SK-N-SH (cell line): ENCODE results near the gene RPA1. TPM values are rescaled to one million over a fixed set of nuclear protein-coding genes. Genes with fewer than 3 reads are reported as not detected.

Source experiments
- CTCF ChIA-PET: fragments of 300-600, 350-600 bp; formaldehyde crosslinking; extraction: SDS; loops from one replicate; lab custom pipeline; 2021; lab: Yijun Ruan, JAX
- POLR2A ChIA-PET: fragments of 350-600 bp; sonication (Branson Sonifier 250); formaldehyde crosslinking; extraction: SDS; loops from one replicate; lab custom pipeline; 2020; ENCODE audit warnings: antibody characterized with exemption, inconsistent platforms; lab: Yijun Ruan, JAX
- DNase-seq: peaks from one replicate; pipeline ENCODE4 v3.0.0; 2012
- H2AFZ ChIP-seq: fragments of 200-600 bp; sonication (generic); 2 replicates; pipeline ENCODE4 v1.8.1; 2016; ENCODE audit warnings: antibody characterized with exemption, mild to moderate bottlenecking, low read depth
- H3F3A ChIP-seq: fragments of 200-600 bp; sonication (generic); replicated peaks from 2 replicates; pipeline ENCODE3; 2016; ENCODE audit warnings: antibody characterized with exemption, mild to moderate bottlenecking; ENCODE audit not compliant: insufficient read depth
- H3K27ac ChIP-seq, 2 experiments: fragments of 200-500 bp in 1 of 2; fragments of 200-600 bp in 1 of 2; sonication (Bioruptor generic) in 1 of 2; sonication (generic), shearing (Covaris generic) in 1 of 2; 2 replicates each; pipeline versions ENCODE4 v1.5.1 to v1.6.1; 2014 to 2016; ENCODE audit warnings: low read depth in 2 of 2, inconsistent platforms in 1 of 2, low read length in 1 of 2, mild to moderate bottlenecking in 1 of 2, mixed read lengths in 1 of 2
- H3K27me3 ChIP-seq: fragments of 200-600 bp; sonication (generic), shearing (Covaris generic); 2 replicates; pipeline ENCODE4 v1.6.1; 2016; ENCODE audit warnings: mixed run types; ENCODE audit not compliant: insufficient read depth
- H3K36me3 ChIP-seq, 2 experiments: fragments of 200-500 bp in 1 of 2; fragments of 200-600 bp in 1 of 2; sonication (Bioruptor generic) in 1 of 2; sonication (generic) in 1 of 2; replicated peaks in 1 of 2; 2 replicates each; pipeline versions ENCODE3 to v1.5.1; 2014 to 2016; ENCODE audit warnings: low read length in 1 of 2, mild to moderate bottlenecking in 1 of 2; ENCODE audit not compliant: insufficient read depth in 2 of 2, control insufficient read depth in 1 of 2
- H3K4me1 ChIP-seq, 2 experiments: fragments of 200-500 bp in 1 of 2; fragments of 200-600 bp in 1 of 2; sonication (Bioruptor generic) in 1 of 2; sonication (generic), shearing (Covaris generic) in 1 of 2; 2 replicates each; pipeline versions ENCODE4 v1.5.1 to v1.6.1; 2014 to 2016; ENCODE audit warnings: low read depth in 1 of 2, low read length in 1 of 2, mixed run types in 1 of 2; ENCODE audit not compliant: insufficient read depth in 2 of 2, control insufficient read depth in 1 of 2
- H3K4me2 ChIP-seq: fragments of 200-600 bp; sonication (generic), shearing (Covaris generic); 2 replicates; pipeline ENCODE4 v1.6.1; 2017; ENCODE audit warnings: mixed run types
- H3K4me3 ChIP-seq, 2 experiments: fragments of 200-500 bp in 1 of 2; fragments of 200-600 bp in 1 of 2; sonication (Bioruptor generic) in 1 of 2; sonication (generic), shearing (Covaris generic) in 1 of 2; 2 replicates each; pipeline versions ENCODE4 v1.5.1 to v1.8.1; 2014 to 2016; ENCODE audit warnings: low read depth in 2 of 2, inconsistent platforms in 1 of 2, low read length in 1 of 2, mild to moderate bottlenecking in 1 of 2, mixed read lengths in 1 of 2, moderate library complexity in 1 of 2
- H3K79me2 ChIP-seq: fragments of 200-600 bp; sonication (generic); 2 replicates; pipeline ENCODE4 v1.8.1; 2017; ENCODE audit warnings: mild to moderate bottlenecking; ENCODE audit not compliant: insufficient read depth
- H3K9ac ChIP-seq: fragments of 200-600 bp; sonication (generic); 2 replicates; pipeline ENCODE4 v1.6.1; 2017; ENCODE audit warnings: mixed run types
- H3K9me2 ChIP-seq: fragments of 200-600 bp; sonication (generic); 2 replicates; pipeline ENCODE4 v1.6.1; 2017; ENCODE audit warnings: mixed run types
- H3K9me3 ChIP-seq: fragments of 200-600 bp; sonication (generic); 2 replicates; pipeline ENCODE4 v1.6.1; 2017; ENCODE audit warnings: mixed run types, mild to moderate bottlenecking, moderate library complexity
- H4K20me1 ChIP-seq: fragments of 200-600 bp; sonication (generic); 2 replicates; pipeline ENCODE4 v1.6.1; 2017; ENCODE audit warnings: mild to moderate bottlenecking, mixed run types; ENCODE audit not compliant: insufficient read depth
- EP300 ChIP-seq, 2 experiments: IDR thresholded peaks; 2 replicates each; pipeline versions ENCODE4 v1.4.0 to v1.6.1; 2012; ENCODE audit warnings: borderline replicate concordance in 1 of 2, low read depth in 1 of 2, low read length in 1 of 2
- FOXJ3 ChIP-seq: sonication (generic); formaldehyde crosslinking; IDR thresholded peaks from 2 replicates; pipeline ENCODE4 v1.5.1; 2020; ENCODE audit warnings: mild to moderate bottlenecking, missing genetic modification reagents
- GATA2 ChIP-seq: sonication (generic); formaldehyde crosslinking; IDR thresholded peaks from 2 replicates; pipeline ENCODE4 v1.5.0; 2020; ENCODE audit warnings: mild to moderate bottlenecking, missing genetic modification reagents
- MXI1 ChIP-seq: IDR thresholded peaks from 2 replicates; pipeline ENCODE4 v1.6.1; 2012; ENCODE audit warnings: mild to moderate bottlenecking, low read depth, low read length, improper control_type of control experiment
- RAD21 ChIP-seq: IDR thresholded peaks from 2 replicates; pipeline ENCODE4 v1.6.1; 2012; ENCODE audit warnings: mild to moderate bottlenecking, low read length
- RCOR1 ChIP-seq: fragments of 150-350 bp; IDR thresholded peaks from 2 replicates; pipeline ENCODE4 v1.6.1; 2017; ENCODE audit warnings: antibody characterized with exemption, low read length
- TCF12 ChIP-seq: IDR thresholded peaks from 2 replicates; pipeline ENCODE4 v1.4.0; 2012
- WGBS: methylation state at CpG from one replicate; pipeline ENCODE4 v1.1.6; 2017; ENCODE audit warnings: low lambda C conversion rate; 5-methylcytosine and 5-hydroxymethylcytosine counted together
- polyA plus RNA-seq, 3 experiments: library from polyadenylated mRNA; depleted of rRNA; stranded (reverse); fragments of >200 nt; gene quantifications; 2 replicates each; pipeline ENCODE4 v1.2.3, GENCODE V29; 2012
- TF ChIP-seq, protein P1 (sequence below): IDR thresholded peaks from 2 replicates; pipeline ENCODE4 v1.4.0; 2012; ENCODE audit warnings: low read depth, borderline replicate concordance

RPA1 gene
- polyA plus RNA-seq, 1 of the 3 experiments (the other 2 are of a cell fraction) = 47.2 TPM

DNA sequence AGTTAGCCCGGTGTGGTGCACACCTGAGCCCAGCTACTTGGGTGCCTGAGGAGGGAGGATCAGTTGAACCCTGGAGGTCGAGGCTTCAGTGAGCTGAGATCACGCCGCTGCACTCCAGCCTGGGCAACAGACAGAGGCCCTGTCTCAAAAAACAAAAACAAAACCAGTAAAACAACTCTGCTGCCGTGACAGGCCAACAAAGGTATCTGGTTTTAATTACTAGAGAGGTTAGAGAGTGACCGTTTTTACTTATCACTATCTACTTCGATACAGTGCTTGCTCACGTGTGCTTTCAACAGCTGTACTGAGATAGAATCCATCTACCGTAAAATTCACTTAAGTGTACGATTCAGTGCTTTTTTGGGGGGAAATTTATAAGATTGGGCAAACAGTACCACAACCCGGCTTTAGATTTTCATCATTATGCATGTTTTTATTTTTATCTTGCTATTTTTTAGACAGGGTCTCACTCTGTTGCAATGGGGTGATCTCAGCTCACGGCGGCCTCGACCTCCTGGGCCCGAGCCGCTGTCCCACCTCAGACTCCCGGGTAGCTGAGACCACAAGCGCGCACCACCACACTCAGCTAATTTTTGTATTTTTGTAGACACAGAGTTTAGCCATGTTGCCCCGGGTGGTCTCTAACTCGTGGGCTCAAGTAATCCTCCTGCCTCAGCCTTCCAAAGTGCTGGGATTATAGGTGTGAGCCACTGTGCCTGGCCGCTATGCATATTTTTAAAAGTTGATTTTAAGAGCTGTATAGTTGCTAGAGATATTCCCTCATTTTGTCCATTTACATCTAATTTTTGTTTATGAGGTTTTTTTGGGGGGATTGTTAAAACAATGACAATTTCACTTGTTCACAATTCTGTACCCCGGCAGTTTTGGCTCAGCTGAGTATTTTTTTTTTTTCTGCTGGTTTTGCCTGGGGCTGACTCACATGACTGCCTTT, 37.0 kb upstream of the RPA1 start:
- 73% methylated on average over 23 of the region's 23 CpGs for WGBS
- no peak overlapping the region for H3K4me3 ChIP-seq
- TF ChIP-seq, protein P1, sequence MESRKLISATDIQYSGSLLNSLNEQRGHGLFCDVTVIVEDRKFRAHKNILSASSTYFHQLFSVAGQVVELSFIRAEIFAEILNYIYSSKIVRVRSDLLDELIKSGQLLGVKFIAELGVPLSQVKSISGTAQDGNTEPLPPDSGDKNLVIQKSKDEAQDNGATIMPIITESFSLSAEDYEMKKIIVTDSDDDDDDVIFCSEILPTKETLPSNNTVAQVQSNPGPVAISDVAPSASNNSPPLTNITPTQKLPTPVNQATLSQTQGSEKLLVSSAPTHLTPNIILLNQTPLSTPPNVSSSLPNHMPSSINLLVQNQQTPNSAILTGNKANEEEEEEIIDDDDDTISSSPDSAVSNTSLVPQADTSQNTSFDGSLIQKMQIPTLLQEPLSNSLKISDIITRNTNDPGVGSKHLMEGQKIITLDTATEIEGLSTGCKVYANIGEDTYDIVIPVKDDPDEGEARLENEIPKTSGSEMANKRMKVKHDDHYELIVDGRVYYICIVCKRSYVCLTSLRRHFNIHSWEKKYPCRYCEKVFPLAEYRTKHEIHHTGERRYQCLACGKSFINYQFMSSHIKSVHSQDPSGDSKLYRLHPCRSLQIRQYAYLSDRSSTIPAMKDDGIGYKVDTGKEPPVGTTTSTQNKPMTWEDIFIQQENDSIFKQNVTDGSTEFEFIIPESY = no peak
- TF ChIP-seq MXI1 = peak; percentile 79; the same call in 1 of the 2 replicates
- TF ChIP-seq EP300 (IDR thresholded peaks at IDR 0.05; ENCODE audit: borderline replicate concordance in 1 of 2, low read depth in 1 of 2, low read length in 1 of 2) = peak in 1 of 2 experiments; percentile 65; a peak in 1 of 4 replicates
- peak; percentile 50; the same call in 1 of the 2 replicates for TF ChIP-seq GATA2 (CRISPR knock-in tag)
- TF ChIP-seq TCF12 = peak; percentile 51
- 0 out of 2 replicates have a peak, but pooled peaks have one; percentile 6 for TF ChIP-seq RAD21
- TF ChIP-seq FOXJ3 = no peak
- TF ChIP-seq RCOR1 = peak; percentile 65; the same call in 1 of the 2 replicates
- ChIA-PET CTCF (interaction anchor here (1.7 to 5.5 kb wide), 2 partner anchors 9 to 72 kb away, joined by 9 to 25 read pairs; no protein-coding TSS in a partner anchor), POLR2A (interaction anchor here (0.6 to 1.6 kb wide), 2 partner anchors 37 to 76 kb away, joined by 4 read pairs; no protein-coding TSS in a partner anchor)
- no peaks in the 10 kb centered on the region for H3K9me3 ChIP-seq
- DNase-seq = peak; percentile 77
- H2AFZ ChIP-seq = no peak overlapping the region
- H3F3A ChIP-seq = peaks cover 19% of the 10 kb centered on the region
- peaks cover 30% of the 10 kb centered on the region; the same call in 1 of the 2 replicates for H3K79me2 ChIP-seq
- H4K20me1 ChIP-seq = no peaks in the 10 kb centered on the region
- peaks cover 11 to 19% of the 10 kb centered on the region in 2 experiments; a peak in 3 of 4 replicates for H3K4me1 ChIP-seq
- H3K9me2 ChIP-seq = no peaks in the 10 kb centered on the region
- H3K9ac ChIP-seq = no peak overlapping the region
- H3K27me3 ChIP-seq = no peaks in the 10 kb centered on the region
- H3K36me3 ChIP-seq = peaks cover 0 to 5% of the 10 kb centered on the region in 2 experiments
- H3K27ac ChIP-seq = peak overlapping the region in 1 of 2 experiments; percentile 77; a peak in 3 of 4 replicates
- H3K4me2 ChIP-seq = no peak overlapping the region

DNA sequence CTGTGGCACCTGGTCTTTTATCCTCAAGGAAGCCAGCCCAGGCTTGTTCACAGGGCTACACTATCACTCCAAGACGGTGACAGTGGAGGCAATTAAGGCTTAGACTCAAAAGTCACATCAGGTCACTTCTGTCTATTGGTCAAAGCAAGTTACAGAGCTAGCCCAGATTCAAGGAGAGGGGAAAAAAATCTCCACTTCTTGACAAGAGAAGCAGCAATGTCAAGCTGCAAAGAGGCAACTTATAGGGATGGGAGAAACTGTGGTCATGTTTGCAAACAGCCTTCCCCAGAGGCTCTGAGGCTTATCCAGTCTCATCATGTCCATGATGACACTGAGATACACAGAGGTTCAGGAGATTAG, 36.4 kb upstream of the RPA1 start:
- Histone ChIP-seq H3K27me3 (no peaks in the 10 kb centered on the region), H3K4me1 (peaks cover 8 to 19% of the 10 kb centered on the region in 2 experiments; a peak in 2 of 4 replicates), H3K27ac (peak overlapping the region in 1 of 2 experiments; percentile 77; a peak in 2 of 4 replicates), H3K9me2 (no peaks in the 10 kb centered on the region), H3K4me3 (no peak overlapping the region), H2AFZ (no peak overlapping the region), H3K4me2 (no peak overlapping the region), H3K79me2 (peaks cover 29% of the 10 kb centered on the region; the same call in 1 of the 2 replicates), H3K9ac (no peak overlapping the region), H3F3A (peaks cover 12% of the 10 kb centered on the region), H4K20me1 (no peaks in the 10 kb centered on the region), H3K9me3 (no peaks in the 10 kb centered on the region), H3K36me3 (peaks cover 0 to 5% of the 10 kb centered on the region in 2 experiments)
- POLR2A ChIA-PET = interaction anchor here (0.6 kb wide), 1 partner anchor 36 kb away, joined by 4 read pairs; no protein-coding TSS in a partner anchor
- WGBS = 63% methylated on average over 1 of the region's 1 CpG
- no peak for DNase-seq
- TF ChIP-seq EP300 (IDR thresholded peaks at IDR 0.05; ENCODE audit: borderline replicate concordance in 1 of 2, low read depth in 1 of 2, low read length in 1 of 2) = 0 out of 4 replicates have a peak, but pooled peaks of 1 of the 2 experiments have one; percentile 1
- TF ChIP-seq TCF12 = no peak
- CTCF ChIA-PET = interaction anchor here (1.2 to 5.5 kb wide), 3 partner anchors 10 to 73 kb away, joined by 5 to 25 read pairs (median 9); partner anchors contain the start of gene SERPINF1
